GM12891 (cell line): ENCODE measurements around the gene TSACC.

Source experiments
- POLR2A ChIP-seq: IDR thresholded peaks from 2 replicates; pipeline ENCODE4 v1.6.1; 2011; ENCODE audit warnings: low read depth, low read length, control low read depth
- POLR2AphosphoS5 ChIP-seq: IDR thresholded peaks from 2 replicates; pipeline ENCODE4 v1.6.1; 2011; ENCODE audit warnings: low read depth, low read length, control low read depth

DNA sequence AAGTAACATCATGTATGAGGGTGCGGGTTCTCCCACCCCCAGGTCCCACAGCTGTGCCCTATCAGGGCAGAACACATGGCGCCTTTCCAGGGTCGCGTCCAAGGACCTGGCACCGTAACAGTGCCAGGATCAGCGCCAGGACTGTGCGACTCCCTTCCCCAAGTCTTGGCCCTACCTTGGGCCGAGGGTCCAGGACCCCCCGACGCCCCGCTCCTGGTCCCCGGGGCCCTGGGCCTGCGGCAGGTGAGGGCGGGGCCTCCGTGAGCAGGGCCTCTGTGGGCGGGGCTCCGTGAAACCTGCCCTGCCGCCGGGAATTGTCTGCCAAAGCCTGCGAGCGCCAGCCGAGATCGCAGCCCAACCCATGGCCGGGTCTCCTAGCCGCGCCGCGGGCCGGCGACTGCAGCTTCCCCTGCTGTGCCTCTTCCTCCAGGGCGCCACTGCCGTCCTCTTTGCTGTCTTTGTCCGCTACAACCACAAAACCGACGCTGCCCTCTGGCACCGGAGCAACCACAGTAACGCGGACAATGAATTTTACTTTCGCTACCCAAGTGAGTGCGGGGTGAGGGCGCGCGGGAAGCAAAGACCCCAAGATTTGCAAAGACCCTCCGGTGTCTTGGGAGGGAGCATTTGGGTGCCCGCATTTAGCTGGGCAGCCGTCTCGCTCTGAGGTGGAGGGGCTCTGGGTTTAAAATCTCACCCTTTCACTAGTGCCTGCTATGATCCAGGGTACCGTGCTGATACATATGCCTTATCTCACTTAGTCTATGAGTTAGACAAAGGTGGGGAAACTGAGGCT lies 30.8 kb downstream of the TSACC start, which contains the start of gene RHBG:
- TF ChIP-seq POLR2A (no peak), POLR2AphosphoS5 (no peak)
